Erythroblast (primary cell): ENCODE measurements around the gene MMRN2.

Source experiments
- GATA1 ChIP-seq: IDR thresholded peaks from 2 replicates; pipeline ENCODE4 v1.6.1; 2011; ENCODE audit warnings: low read depth, mild to moderate bottlenecking, control low read depth, low read length, moderate library complexity
- POLR2A ChIP-seq: IDR thresholded peaks from 2 replicates; pipeline ENCODE4 v1.6.1; 2011; ENCODE audit warnings: mild to moderate bottlenecking, low read length

- no peak for TF ChIP-seq POLR2A
- TF ChIP-seq GATA1, result no peak
Measured at GRCh38 chr10:86968994-86969355, 11.6 kb upstream of the MMRN2 start.
